ENCODE results near the gene IL36RN. TPM values are rescaled to one million over a fixed set of nuclear protein-coding genes. Genes with fewer than 3 reads are reported as not detected.

The IL36RN gene
- not detected for polyA plus RNA-seq (2013, experiment 1 of 2; ENCODE audit: insufficient read length)
- polyA plus RNA-seq (2013, experiment 2 of 2; ENCODE audit: insufficient read length) = not detected

DNA sequence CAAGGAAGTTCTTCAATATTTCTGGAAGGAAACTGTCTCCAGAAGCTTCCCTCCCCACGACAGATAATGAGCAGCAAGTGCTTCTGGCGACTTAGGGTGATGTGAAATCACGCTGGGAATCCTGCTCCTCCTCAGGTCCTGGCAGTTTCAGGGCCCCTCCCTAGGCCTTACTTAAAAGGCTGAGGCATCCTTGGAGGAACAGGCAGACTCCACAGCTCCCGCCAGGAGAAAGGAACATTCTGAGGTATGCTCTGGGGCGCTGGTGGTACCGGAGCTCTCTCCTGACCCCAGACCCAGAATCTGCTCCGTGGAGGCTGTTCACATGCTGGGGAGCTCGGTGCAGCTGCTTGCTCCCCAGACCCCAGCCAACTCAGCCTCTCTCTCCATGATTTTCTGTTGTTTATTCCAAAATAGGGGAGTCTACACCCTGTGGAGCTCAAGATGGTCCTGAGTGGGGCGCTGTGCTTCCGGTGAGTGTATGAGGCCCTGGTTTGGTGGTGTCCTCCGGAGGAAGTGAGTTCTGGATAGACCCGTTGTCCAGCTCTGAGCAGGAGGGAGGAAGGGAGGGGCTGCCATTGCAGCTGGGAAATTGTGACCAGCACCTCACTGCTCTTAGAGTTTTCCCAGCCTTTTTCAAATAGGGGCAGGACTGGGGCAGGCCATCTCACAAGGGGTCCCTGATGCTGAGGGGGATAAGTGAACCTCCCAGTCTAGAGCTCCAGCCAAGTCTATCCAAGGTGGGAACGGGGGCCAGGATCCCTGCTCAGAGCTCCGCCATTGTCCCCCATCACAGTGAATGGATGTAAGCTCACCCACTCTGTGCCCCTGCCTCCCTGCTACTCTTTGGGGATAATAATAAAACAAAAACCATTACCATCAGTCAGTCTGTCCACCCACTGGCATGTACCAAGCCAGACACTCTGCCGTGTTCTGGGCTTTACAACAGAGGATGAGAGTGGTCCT lies at the start of gene IL36RN:
Gene IL36RN (plus strand): TSS at position 201 of the 963 bp plus-strand sequence. CDS start 241 bp downstream, at position 442.
- no peak for DNase-seq

GRCh38 chr2:113009622-113010021 lies 49.4 kb upstream of the IL36RN start:
- no peak for DNase-seq

DNA sequence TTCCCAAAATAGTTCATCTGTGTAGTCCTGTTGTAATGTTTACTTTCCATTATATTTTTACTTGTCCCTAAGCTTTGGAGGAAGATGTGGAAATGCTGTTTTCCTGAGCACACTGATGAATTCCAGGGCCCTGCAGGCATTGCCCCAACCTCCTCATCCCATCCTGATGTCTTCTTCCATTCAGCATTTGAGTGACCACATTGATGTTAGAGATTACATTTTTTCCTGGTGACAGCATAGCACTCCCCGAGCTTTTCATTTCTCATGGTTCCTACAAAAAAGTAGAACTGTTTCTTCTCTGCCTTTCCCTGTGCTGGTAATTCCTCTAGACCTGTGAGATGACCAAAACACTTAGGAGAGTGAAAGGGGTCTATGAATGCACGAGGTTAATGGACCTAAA lies 48.9 kb upstream of the IL36RN start:
- DNase-seq = peak; percentile 26

DNA sequence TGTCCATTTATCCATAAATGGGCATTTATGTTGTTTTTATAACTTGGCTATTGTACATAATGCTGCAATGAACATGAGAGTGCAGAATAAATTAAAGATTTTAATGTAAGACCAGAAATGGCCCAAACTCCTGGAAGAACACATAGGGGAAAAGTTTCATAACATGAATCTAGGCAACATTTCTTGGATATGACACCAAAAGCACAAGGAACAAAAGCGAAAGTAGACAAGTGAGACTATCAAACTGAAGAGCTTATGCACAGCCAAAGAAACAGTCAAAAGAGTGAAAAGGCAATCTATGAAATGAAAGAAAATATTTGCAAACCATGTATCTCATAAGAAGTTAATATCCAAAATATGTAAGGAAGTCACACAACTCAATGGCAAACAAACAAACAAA lies 47.9 kb upstream of the IL36RN start:
- DNase-seq = no peak

DNA sequence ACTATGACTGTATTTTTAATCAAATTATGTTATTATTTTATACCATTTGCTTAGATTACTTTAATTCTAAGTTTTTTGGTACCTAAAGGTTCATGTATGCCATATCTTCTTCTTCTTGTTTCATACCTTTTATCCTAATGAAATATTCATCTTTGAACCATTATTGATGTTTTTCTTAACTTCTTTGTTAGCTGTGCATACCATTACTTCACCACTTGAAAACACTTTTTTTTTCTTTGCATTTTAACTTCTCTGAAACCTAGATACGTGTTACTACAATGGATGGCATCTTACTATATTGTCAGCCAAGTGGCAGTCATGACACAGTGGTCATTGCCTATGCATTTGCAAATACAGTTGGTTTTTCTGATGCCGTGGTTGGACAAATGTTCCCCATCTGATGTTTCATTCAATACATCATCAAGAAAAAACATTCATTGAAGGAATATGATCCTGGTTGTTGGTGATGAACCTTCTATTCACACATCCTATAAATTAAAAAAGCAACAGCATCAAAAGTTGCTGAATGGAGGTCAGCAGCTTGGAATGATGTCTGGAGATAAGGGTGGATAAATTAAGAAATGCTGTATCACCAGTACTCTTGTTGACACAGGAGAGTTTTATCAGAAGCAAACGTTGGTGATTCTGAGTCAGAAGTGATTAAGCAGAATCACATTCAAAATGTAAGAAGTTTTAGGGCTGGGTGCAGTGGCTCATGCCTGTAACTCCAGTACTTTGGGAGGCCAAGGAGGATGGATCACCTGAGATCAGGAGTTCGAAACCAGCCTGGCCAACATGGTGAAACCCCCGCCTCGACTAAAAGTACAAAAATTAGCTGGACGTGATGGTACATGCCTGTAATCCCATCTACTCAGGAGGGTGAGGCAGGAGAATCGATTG lies 46.3 kb upstream of the IL36RN start:
- DNase-seq = peak; percentile 26

DNA sequence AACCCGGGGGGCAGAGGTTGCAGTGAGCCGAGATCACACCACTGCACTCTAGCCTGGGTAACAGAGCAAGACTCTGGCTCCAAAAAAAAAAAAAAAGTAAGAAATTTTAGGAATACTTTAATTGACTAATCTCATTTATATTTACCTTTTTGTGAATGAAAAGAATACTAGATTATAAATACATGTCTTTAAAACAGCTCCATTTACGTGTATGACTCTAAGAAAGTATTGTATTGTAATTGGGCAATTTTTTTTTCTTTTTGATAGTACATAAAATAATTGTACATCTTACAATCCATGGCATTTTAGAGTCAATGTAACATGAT lies 45.7 kb upstream of the IL36RN start:
- DNase-seq = no peak

- DNase-seq = no peak
Observed at GRCh38 chr2:113014067-113014466, 44.9 kb upstream of the IL36RN start.

DNA sequence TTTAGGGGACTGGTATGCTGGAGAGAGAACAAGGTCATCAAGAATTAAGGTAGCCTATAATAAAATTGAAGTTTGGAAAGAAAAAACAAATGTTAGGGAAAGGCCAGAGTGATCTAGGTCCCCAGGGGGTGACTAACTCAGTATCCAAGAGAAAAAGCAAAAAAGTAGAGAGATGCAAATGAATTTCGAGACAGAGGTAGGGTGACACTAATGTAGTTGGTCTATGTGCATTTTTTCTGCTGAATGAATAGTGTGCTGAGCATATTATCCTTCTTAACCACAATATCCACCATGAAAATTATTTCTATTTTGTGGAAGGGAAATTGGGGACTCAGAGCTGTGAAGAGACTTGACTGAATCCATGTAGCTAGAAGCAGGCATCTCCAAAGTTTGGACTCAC lies 44.0 kb upstream of the IL36RN start:
- DNase-seq = no peak

- no peak for DNase-seq
Observed at GRCh38 chr2:113015655-113016054, 43.3 kb upstream of the IL36RN start.

DNA sequence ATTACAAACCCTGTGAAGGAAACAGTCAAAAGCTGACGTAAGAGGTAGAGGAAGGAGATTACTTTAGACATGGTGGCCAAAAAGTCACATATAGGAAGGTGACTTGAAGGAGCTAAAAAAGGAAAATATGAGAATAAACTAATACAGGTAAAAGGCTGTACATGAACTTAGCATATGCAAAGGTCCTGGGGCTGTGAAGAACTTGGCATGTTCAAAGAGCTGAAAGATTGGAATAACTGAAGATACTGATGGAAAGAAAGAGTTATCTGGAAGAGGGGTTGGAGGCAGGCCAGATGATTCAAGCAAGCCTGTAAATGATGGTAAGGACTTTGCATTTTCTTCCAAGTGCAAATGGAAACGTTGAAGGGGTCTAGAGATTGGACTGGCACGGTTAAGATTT lies 40.5 kb upstream of the IL36RN start:
- DNase-seq = no peak

DNA sequence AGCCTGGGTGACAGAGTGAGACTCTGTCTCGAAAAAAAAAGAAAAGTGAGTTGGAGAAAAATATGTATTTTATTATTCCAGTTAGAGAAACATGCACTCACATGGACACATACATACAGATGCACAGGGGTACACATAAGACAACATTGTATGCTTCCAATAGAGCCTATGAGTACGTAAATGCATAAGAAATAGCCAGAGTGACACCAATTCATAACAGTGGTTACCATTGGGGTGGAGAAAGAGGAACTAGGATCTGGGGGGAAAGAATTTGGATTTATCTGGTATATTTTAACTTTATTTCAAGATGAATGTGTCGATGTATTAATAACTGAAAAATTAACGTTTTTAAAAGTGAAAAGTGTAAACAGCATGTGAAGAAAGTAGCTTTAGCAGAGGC lies 37.7 kb upstream of the IL36RN start:
- no peak for DNase-seq

- DNase-seq = no peak
Observed at GRCh38 chr2:113024764-113025163, 34.2 kb upstream of the IL36RN start.

DNA sequence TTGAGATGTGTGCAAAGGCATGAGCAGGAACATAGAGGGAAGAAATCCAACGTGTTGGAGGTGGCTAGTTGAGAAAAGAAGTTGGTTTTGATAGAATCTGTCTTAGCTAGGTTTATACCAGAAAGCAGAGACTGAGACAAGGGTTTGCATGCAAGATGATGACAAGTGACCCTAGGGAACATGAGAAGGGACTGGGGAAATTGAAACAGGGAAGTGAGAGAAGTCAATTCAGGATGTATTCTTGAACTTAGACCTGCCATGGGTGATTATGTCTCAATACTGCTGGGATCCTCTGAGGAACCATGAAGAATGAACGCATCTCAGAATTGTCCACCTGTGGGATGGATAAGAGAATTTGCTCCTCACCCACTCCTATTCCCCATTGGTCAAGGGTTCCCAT lies 33.3 kb upstream of the IL36RN start:
- DNase-seq = no peak

GRCh38 chr2:113027691-113028090 lies 31.3 kb upstream of the IL36RN start:
- DNase-seq = no peak

DNA sequence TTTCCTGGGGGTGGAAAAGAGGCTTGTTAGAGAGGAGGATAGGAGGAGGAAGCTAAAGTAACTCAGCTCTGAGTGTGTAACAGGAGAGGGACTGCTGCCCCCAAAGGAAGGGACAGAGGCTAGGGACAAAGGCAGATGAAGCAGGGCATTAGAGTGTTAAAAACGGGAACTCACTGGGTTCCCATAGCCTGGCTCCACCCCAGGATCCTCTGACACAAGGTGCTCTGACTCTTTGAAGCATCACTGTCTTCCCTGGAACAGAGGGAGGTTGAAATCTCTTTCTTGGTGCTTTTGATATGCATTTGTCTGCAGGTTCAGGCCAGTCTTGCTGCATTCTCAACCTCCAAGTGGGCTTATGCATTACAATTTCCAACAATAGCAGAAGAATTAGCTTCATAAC lies 30.9 kb upstream of the IL36RN start:
- DNase-seq = no peak

DNA sequence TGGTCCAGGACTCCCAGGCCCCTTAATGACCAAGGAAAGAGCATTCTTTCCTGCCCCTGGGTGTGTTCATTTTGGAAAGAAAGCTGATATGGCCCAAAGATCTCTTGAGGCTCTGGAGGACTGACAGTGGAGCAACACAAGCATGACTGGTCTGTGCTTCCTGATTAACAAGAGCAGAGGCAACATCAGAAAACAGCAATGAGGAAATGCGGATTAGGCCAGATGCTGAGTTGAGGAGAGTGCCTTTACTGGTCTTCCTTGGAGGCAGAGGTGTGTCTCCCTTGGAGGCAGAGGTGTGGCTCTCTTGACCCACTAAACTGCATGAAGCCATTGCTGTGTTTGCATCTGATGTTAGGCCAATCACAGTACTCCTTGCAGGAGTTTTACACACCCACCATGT lies 26.3 kb upstream of the IL36RN start:
- no peak for DNase-seq

GRCh38 chr2:113034016-113034415 lies 25.0 kb upstream of the IL36RN start:
- DNase-seq = no peak

DNA sequence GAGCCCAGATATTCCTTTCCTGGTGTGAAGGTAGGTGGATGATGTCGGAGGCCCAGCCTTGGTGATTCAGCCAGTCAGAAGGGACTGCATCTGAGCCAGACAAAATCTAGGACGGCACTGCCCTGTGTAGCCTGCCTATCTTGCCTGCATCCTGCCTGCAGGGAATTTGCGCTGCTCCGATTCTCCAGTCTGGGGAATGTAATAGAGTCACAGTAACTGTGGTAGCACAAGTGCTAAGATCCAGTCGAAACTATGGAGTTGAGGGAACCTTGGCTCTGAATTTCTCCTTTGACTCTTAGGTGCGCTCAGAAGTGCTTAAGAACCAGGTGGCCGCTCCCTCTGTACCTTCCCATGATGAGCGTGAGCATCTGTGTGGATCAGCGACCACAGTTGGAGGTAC lies 22.2 kb upstream of the IL36RN start:
- DNase-seq = no peak

DNA sequence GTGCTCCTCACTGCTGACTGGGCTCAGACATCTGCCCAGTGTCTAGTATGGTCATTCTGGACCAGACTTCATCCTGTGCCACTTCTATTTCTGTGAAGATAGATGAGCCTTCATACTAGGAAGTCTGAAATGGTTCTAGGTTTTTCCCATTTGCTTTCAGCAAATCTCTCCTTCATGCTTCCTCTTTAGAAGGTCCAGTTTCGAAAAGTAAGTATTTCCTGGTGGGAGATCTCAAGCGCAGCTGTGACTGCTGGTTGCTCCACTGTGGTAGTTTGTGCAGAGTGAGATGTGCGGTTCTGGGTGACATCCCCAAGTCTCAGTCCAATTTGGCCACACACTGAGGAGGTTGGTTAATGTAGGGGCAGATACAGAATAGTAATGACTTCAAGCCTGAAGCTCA lies 20.7 kb upstream of the IL36RN start:
- DNase-seq = no peak

GRCh38 chr2:113039158-113039557 lies 19.8 kb upstream of the IL36RN start:
- DNase-seq = no peak

GRCh38 chr2:113039719-113040118 lies 19.3 kb upstream of the IL36RN start:
- no peak for DNase-seq

DNA sequence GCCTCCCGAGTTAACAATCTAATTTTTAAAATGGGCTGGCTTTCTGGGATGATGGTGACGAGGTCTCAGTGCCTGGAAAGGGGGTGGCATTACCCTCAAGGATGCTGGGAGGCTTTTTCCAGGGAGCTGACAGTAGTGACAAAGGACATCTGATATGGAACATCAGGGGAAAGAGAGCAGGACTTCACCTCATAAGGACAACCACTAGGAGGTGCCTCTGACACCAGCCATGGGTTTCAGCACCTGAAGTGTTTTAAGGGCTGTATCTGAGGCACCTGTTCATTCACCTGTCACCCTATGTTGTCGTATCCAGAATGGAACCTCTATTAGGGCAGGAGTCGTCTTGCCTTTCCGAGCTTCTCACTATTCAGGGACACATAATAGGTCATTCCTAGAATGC lies 17.1 kb upstream of the IL36RN start:
- no peak for DNase-seq

GRCh38 chr2:113046465-113046864 lies 12.5 kb upstream of the IL36RN start:
- no peak for DNase-seq

All from fibroblast of skin of scalp (primary cell).